OCI-LY7 (cell line): ENCODE data around the gene SMURF2. TPM values are rescaled to one million over a fixed set of nuclear protein-coding genes. Genes with fewer than 3 reads are reported as not detected.

Experiments used
- BruUV-seq: library from RNA; stranded (reverse); fragments of 400-500 nt; replicated peaks from 2 replicates; lab custom pipeline; 2021; lab: Mats Ljungman, UMichigan
- CTCF ChIA-PET: fragments of 300-600 bp; sonication (Branson Sonifier 250); formaldehyde crosslinking; loops from one replicate; lab custom pipeline; 2022; ENCODE audit warnings: antibody characterized with exemption; ENCODE audit not compliant: unreplicated experiment; lab: Charles Lee
- POLR2A ChIA-PET: fragments of 300-600 bp; sonication (Branson Sonifier 250); formaldehyde crosslinking; loops from one replicate; lab custom pipeline; 2022; ENCODE audit warnings: antibody characterized with exemption; lab: Charles Lee
- DNase-seq: peaks from one replicate; pipeline ENCODE4 v3.0.0-alpha.2; 2015; ENCODE audit warnings: low spot score
- H2AFZ ChIP-seq: fragments of 200-600 bp; sonication (generic), shearing (Covaris generic); 2 replicates; pipeline ENCODE4 v1.6.1; 2014; ENCODE audit warnings: mild to moderate bottlenecking, antibody characterized with exemption, low read length, moderate library complexity
- H3K27ac ChIP-seq: fragments of 200-600 bp; sonication (generic); 2 replicates; pipeline ENCODE4 v1.5.1; 2014; ENCODE audit warnings: mixed run types, low read depth, mild to moderate bottlenecking, moderate library complexity, low read length, inconsistent platforms; ENCODE audit not compliant: poor library complexity, severe bottlenecking
- H3K36me3 ChIP-seq: fragments of 200-600 bp; sonication (generic); 2 replicates; pipeline ENCODE4 v1.6.1; 2014; ENCODE audit warnings: mild to moderate bottlenecking, antibody characterized with exemption, low read length, moderate library complexity, mixed read lengths; ENCODE audit not compliant: insufficient read depth
- H3K4me1 ChIP-seq: fragments of 200-600 bp; sonication (generic); 2 replicates; pipeline ENCODE4 v1.5.1; 2014; ENCODE audit warnings: mild to moderate bottlenecking, low read length; ENCODE audit not compliant: insufficient read depth, poor library complexity, severe bottlenecking
- H3K4me2 ChIP-seq: fragments of 200-600 bp; sonication (generic); 2 replicates; pipeline ENCODE4 v1.6.1; 2014; ENCODE audit warnings: mild to moderate bottlenecking, low read length
- H3K4me3 ChIP-seq: fragments of 200-600 bp; sonication (generic); 2 replicates; pipeline ENCODE4 v1.5.1; 2014; ENCODE audit warnings: mild to moderate bottlenecking, low read depth, low read length; ENCODE audit not compliant: poor library complexity, severe bottlenecking
- H3K79me2 ChIP-seq: fragments of 200-600 bp; sonication (generic); 2 replicates; pipeline ENCODE4 v1.6.1; 2016; ENCODE audit warnings: low read depth, mild to moderate bottlenecking, low read length, moderate library complexity, mixed read lengths; ENCODE audit not compliant: insufficient read depth
- H3K9me2 ChIP-seq: fragments of 200-600 bp; sonication (generic); 2 replicates; pipeline ENCODE4 v1.6.1; 2016; ENCODE audit warnings: mild to moderate bottlenecking, low read length, mixed read lengths; ENCODE audit not compliant: insufficient read depth
- H3K9me3 ChIP-seq: fragments of 200-600 bp; sonication (generic); 2 replicates; pipeline ENCODE4 v1.6.1; 2014; ENCODE audit warnings: mild to moderate bottlenecking, mixed run types, low read length, mixed read lengths
- H4K20me1 ChIP-seq: fragments of 200-600 bp; sonication (generic); 2 replicates; pipeline ENCODE4 v1.6.1; 2014; ENCODE audit warnings: mild to moderate bottlenecking, antibody characterized with exemption, low read length, moderate library complexity, mixed read lengths; ENCODE audit not compliant: insufficient read depth
- EZH2phosphoT487 ChIP-seq: fragments of 200-600 bp; sonication (generic); IDR thresholded peaks from 2 replicates; pipeline ENCODE4 v1.6.1; 2018; ENCODE audit warnings: low read depth, borderline replicate concordance, mild to moderate bottlenecking, mixed run types, antibody characterized with exemption, low read length, moderate library complexity, mixed read lengths
- intact Hi-C: fragments of 100-400 bp; cut with micrococcal nuclease; formaldehyde crosslinking; loops from one replicate; pipeline ENCODE4 v1.10.0; 2022; ENCODE audit not compliant: unreplicated experiment
- total RNA-seq, 2 experiments: library from RNA; depleted of rRNA in 1 of 2; stranded (reverse); fragments of >200 nt in 1 of 2; shearing (Covaris generic) in 1 of 2; gene quantifications; 2 replicates each; pipeline ENCODE4 v1.2.3, GENCODE V29; 2014 to 2022
- TF ChIP-seq, protein P1 (sequence below): fragments of 200-600 bp; sonication (generic); conservative IDR thresholded peaks from 2 replicates; pipeline ENCODE4 v1.5.1; 2014; ENCODE audit warnings: mild to moderate bottlenecking, antibody characterized with exemption, low read length, moderate library complexity, mixed read lengths

The SMURF2 gene
- total RNA-seq, 2 experiments from 2014 or later: 15.6 to 20.8 TPM

DNA sequence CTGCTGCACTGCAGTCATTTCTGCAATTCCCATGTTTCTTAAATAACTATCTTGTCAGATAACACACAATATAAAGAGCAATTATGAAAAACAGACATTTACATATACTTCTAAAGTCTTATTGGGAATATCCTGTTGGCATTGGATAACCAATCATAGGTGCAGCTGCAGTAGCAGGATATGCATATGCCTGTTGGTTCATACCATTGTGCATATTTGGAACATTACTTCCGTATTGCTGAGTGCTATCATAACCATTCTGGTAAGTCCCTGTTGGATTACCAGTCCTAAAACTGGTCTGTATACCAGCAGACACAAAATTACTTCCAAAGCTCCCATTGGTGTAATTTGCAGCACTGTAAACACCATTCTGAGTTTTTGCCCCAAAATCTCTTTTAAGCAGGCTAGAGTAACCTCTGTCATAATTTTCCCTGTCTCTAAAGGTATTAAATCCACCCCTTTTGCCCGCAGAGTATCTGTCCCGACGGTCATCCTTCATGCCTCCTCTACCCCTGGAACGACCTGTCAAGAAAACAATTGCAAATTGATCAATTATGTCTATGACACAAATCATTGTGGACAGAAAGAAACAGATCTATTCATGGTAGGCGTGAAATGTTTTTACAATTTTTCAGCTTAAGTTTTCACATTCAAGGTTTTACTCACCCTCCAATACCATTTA lies 162.2 kb downstream of the SMURF2 start:
- Histone ChIP-seq H3K9me2 (no peaks in the 10 kb centered on the region), H4K20me1 (peaks cover 52% of the 10 kb centered on the region), H3K27ac (peak overlapping the region; percentile 26), H3K9me3 (no peaks in the 10 kb centered on the region), H3K79me2 (peaks cover 80% of the 10 kb centered on the region), H3K4me2 (peak overlapping the region; percentile 76), H3K4me1 (peaks cover 72% of the 10 kb centered on the region), H3K36me3 (peaks cover 76% of the 10 kb centered on the region), H2AFZ (no peak overlapping the region), H3K4me3 (no peak overlapping the region)
- DNase-seq: peak; percentile 31
- POLR2A ChIA-PET: interaction anchor here (0.7 kb wide), 1 partner anchor 9 kb away, joined by 3 read pairs; no protein-coding TSS in a partner anchor
- no peak for TF ChIP-seq EZH2phosphoT487
- TF ChIP-seq, protein P1, sequence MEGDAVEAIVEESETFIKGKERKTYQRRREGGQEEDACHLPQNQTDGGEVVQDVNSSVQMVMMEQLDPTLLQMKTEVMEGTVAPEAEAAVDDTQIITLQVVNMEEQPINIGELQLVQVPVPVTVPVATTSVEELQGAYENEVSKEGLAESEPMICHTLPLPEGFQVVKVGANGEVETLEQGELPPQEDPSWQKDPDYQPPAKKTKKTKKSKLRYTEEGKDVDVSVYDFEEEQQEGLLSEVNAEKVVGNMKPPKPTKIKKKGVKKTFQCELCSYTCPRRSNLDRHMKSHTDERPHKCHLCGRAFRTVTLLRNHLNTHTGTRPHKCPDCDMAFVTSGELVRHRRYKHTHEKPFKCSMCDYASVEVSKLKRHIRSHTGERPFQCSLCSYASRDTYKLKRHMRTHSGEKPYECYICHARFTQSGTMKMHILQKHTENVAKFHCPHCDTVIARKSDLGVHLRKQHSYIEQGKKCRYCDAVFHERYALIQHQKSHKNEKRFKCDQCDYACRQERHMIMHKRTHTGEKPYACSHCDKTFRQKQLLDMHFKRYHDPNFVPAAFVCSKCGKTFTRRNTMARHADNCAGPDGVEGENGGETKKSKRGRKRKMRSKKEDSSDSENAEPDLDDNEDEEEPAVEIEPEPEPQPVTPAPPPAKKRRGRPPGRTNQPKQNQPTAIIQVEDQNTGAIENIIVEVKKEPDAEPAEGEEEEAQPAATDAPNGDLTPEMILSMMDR: no peak
- CTCF ChIA-PET: no interaction called here
- intact Hi-C loops: loop anchor here (5.0 kb wide), 1 partner anchor 573 kb away; no protein-coding TSS in a partner anchor
- BruUV-seq: TSS peak; percentile 13

DNA sequence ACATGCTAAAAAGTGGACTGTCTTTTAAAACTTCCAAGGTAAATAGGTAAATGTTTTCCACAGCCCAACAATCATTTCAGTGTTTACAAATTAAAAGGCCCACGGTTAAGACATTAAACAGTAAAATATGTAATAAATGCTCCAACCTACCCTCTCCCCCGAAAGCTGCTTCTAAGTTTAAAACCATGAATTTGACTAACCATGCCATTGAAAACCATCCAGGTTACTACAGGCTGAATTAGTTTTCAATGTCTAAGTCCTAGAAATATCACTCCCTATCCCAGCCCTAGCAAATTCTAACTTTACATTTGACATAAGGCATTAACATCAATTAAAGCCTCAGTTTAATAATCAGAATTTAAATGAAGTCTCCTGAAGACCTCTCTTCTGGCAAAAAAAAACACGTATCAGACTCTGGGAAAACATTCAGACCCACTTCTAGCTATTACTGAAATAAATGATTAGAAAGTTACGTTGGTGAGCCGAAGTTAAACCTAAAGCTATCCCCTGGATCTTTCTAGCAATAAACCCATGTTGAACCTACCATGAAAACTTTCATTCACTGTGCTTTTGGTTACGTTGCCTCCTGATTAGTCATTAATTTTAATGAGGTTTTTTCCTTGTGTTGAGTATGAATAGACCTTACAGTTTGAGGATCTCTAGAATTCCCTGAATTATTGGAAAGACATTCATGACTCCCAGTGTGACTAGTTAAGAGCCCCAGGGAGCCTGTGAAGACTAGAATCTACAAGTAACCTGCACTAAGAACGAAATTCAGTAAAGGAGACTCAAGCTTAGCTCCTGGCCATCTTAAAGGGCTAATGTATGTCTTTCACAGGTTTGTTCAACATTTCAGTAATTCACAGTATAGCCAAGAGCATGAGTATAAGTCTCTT lies 163.6 kb downstream of the SMURF2 start:
- H3K4me3 ChIP-seq: peak overlapping the region; percentile 87
- no peaks in the 10 kb centered on the region for H3K9me2 ChIP-seq
- H4K20me1 ChIP-seq: peaks cover 43% of the 10 kb centered on the region; the same call in 1 of the 2 replicates
- intact Hi-C loops: loop anchor here (5.0 kb wide), 1 partner anchor 571 kb away; no protein-coding TSS in a partner anchor
- no peaks in the 10 kb centered on the region for H3K9me3 ChIP-seq
- TF ChIP-seq EZH2phosphoT487: no peak
- TF ChIP-seq, protein P1: no peak
- peak overlapping the region; percentile 96 for H3K27ac ChIP-seq
- ChIA-PET POLR2A (interaction anchor here (0.6 to 1.4 kb wide), 6 partner anchors 19 to 103 kb away, joined by 3 to 4 read pairs (median 4); no protein-coding TSS in a partner anchor), CTCF (no interaction called here)
- no peak for DNase-seq
- BruUV-seq: no TSS peak
- H2AFZ ChIP-seq: no peak overlapping the region
- peaks cover 80% of the 10 kb centered on the region for H3K79me2 ChIP-seq
- H3K4me1 ChIP-seq: peaks cover 67% of the 10 kb centered on the region
- H3K4me2 ChIP-seq: peak overlapping the region; percentile 76
- peaks cover 74% of the 10 kb centered on the region for H3K36me3 ChIP-seq
